IPS-15b (cell line): ENCODE results near the gene PNMA8B.

Experiments used
- H3K27me3 ChIP-seq: one replicate; pipeline ENCODE4 v1.6.1; 2013; ENCODE audit warnings: low read length; ENCODE audit not compliant: control insufficient read depth, insufficient read depth
- H3K36me3 ChIP-seq: one replicate; pipeline ENCODE4 v1.6.1; 2013; ENCODE audit warnings: low read length; ENCODE audit not compliant: control insufficient read depth, insufficient read depth
- H3K4me1 ChIP-seq: one replicate; pipeline ENCODE4 v1.6.1; 2013; ENCODE audit warnings: mild to moderate bottlenecking, low read length; ENCODE audit not compliant: control insufficient read depth, insufficient read depth
- H3K4me3 ChIP-seq: one replicate; pipeline ENCODE4 v1.5.1; 2013; ENCODE audit warnings: low read depth, low read length
- H3K9ac ChIP-seq: one replicate; pipeline ENCODE4 v1.6.1; 2013; ENCODE audit warnings: low read depth, mild to moderate bottlenecking, low read length
- H3K9me3 ChIP-seq: one replicate; pipeline ENCODE4 v1.6.1; 2013; ENCODE audit warnings: mild to moderate bottlenecking, low read length; ENCODE audit not compliant: control insufficient read depth, insufficient read depth

PNMA8B gene

GRCh38 chr19:46442808-46443450 is 52.7 kb downstream of the PNMA8B start:
- no peak overlapping the region for H3K9ac ChIP-seq
- H3K4me3 ChIP-seq = no peak overlapping the region
- H3K4me1 ChIP-seq = no peaks in the 10 kb centered on the region
- no peaks in the 10 kb centered on the region for H3K27me3 ChIP-seq
- no peaks in the 10 kb centered on the region for H3K9me3 ChIP-seq
- H3K36me3 ChIP-seq = no peaks in the 10 kb centered on the region

DNA sequence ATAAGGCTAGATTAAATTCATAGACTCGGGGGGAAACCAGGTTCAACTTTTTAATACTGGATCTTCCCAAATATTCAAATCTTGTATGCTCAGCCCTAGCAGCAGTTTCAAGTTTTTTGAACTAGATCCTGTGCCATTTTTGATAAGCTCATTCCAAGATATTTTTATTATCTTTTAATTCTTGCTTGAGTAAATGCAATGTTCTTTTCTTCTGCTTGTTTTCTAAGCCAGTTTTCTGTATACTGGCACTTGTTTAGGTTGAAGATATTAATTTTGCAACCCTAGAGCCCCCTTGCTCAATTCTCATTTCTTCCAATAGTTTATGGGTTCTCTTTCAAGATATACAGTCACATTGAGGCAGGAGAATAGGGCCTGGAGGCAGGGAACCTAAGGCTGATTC is 53.8 kb downstream of the PNMA8B start:
- Histone ChIP-seq H3K27me3 (no peaks in the 10 kb centered on the region), H3K4me3 (no peak overlapping the region), H3K4me1 (no peaks in the 10 kb centered on the region), H3K9ac (no peak overlapping the region), H3K36me3 (no peaks in the 10 kb centered on the region), H3K9me3 (no peaks in the 10 kb centered on the region)
